GM18502 (cell line): ENCODE results near the gene GANC.

Experiments
- ATAC-seq: cut with Tn5 transposase; IDR thresholded peaks from one replicate; pipeline ENCODE4 v1.9.1; 2021; ENCODE audit warnings: mild to moderate bottlenecking; ENCODE audit not compliant: unreplicated experiment, poor library complexity

GANC gene

GRCh38 chr15:42405863-42406482 is 133.0 kb downstream of the GANC start:
- ATAC-seq = no peak
